ENCODE measurements around the gene GREB1. TPM values are rescaled to one million over a fixed set of nuclear protein-coding genes. Genes with fewer than 3 reads are reported as not detected.
A peak's percentile ranks its signal among the peaks of the same experiment; 100 is the strongest.

The GREB1 gene
- polyA plus RNA-seq, 1 of the 3 experiments (the other 2 are of a cell fraction) = 2.9 TPM

DNA sequence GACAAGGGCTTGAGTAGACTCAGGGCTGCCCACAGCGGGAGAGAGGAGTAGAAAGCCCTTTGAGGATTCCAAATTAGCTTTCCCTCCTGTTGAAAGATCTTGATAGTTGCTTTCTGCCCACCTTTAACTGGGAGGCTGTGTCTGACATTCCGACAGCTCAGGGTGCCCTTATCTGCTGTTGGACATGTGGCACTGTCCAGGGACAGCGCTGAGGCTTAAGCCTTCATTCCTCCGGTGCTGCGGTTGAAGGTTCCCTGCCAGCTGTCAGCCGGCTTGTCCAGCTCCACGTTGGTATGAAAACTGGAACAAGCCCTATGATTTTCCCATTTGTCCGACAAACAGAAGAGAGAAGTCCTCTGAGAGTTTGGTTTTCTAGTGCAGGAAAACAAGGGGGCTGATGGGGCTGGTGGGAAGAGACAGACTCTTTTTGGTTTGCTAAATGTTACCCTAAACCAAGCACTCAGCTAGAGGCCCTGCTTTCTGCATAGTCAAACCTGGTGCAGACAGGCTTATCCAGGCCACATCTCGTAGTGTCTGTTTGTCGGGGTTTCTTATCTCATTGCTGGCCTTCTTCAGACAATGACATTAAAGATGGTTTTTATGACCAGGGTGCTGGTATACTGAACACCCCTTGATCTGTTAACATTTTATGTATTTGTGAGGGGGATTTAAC lies 24.5 kb downstream of the GREB1 start:
- no peaks in the 10 kb centered on the region for H3K36me3 ChIP-seq (replicated peaks in 1 of 2; ENCODE audit: control insufficient read depth in 1 of 2, insufficient read depth in 2 of 2, low read length in 1 of 2)
- H3K27ac ChIP-seq (ENCODE audit: low read depth in 2 of 2, low read length in 1 of 2) = peak overlapping the region in 1 of 2 experiments; percentile 58; a peak in 2 of 4 replicates
- ChIA-PET CTCF (interaction anchor here (0.7 to 18.2 kb wide), 7 partner anchors 24 to 434 kb away, joined by 3 to 294 read pairs (median 3); no protein-coding TSS in a partner anchor), POLR2A (interaction anchor here (0.8 to 1.2 kb wide), 2 partner anchors 75 kb away, joined by 3 to 4 read pairs; no protein-coding TSS in a partner anchor)
- no peak overlapping the region for H3K9ac ChIP-seq
- peak; percentile 76 for DNase-seq
- no peak overlapping the region for H2AFZ ChIP-seq (ENCODE audit: low read depth)
- H3K4me1 ChIP-seq (ENCODE audit: control insufficient read depth in 1 of 2, insufficient read depth in 2 of 2, low read depth in 1 of 2, low read length in 1 of 2) = peaks cover 0 to 41% of the 10 kb centered on the region in 2 experiments; a peak in 2 of 4 replicates
- no peaks in the 10 kb centered on the region for H3K9me2 ChIP-seq
- TF ChIP-seq RCOR1 (IDR thresholded peaks at IDR 0.05; ENCODE audit: low read length) (peak; percentile 54; the same call in 1 of the 2 replicates), JUND (IDR thresholded peaks at IDR 0.05) (no peak), MEF2A (IDR thresholded peaks at IDR 0.05; ENCODE audit: borderline replicate concordance, low read depth) (no peak), SMC3 (IDR thresholded peaks at IDR 0.05; ENCODE audit: low read depth, low read length) (no peak), RXRA (IDR thresholded peaks at IDR 0.05; ENCODE audit: borderline replicate concordance, low read depth) (no peak), MXI1 (IDR thresholded peaks at IDR 0.05; ENCODE audit: low read depth, low read length) (peak; percentile 97), GATA2 (CRISPR knock-in tag; IDR thresholded peaks at IDR 0.05) (peak; percentile 62)
- TF ChIP-seq, protein P1, sequence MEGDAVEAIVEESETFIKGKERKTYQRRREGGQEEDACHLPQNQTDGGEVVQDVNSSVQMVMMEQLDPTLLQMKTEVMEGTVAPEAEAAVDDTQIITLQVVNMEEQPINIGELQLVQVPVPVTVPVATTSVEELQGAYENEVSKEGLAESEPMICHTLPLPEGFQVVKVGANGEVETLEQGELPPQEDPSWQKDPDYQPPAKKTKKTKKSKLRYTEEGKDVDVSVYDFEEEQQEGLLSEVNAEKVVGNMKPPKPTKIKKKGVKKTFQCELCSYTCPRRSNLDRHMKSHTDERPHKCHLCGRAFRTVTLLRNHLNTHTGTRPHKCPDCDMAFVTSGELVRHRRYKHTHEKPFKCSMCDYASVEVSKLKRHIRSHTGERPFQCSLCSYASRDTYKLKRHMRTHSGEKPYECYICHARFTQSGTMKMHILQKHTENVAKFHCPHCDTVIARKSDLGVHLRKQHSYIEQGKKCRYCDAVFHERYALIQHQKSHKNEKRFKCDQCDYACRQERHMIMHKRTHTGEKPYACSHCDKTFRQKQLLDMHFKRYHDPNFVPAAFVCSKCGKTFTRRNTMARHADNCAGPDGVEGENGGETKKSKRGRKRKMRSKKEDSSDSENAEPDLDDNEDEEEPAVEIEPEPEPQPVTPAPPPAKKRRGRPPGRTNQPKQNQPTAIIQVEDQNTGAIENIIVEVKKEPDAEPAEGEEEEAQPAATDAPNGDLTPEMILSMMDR (IDR thresholded peaks at IDR 0.05) = no peak
- no peaks in the 10 kb centered on the region for H3K9me3 ChIP-seq
- H3K27me3 ChIP-seq (ENCODE audit: insufficient read depth) = 0 out of 2 replicates have a peak, but pooled peaks cover 4% of the 10 kb centered on the region
- no peak overlapping the region for H3K4me2 ChIP-seq
- no peaks in the 10 kb centered on the region for H3F3A ChIP-seq (replicated peaks; ENCODE audit: insufficient read depth)
- no peak overlapping the region for H3K4me3 ChIP-seq (ENCODE audit: low read depth in 2 of 2, low read length in 1 of 2)
- H4K20me1 ChIP-seq (ENCODE audit: insufficient read depth) = no peaks in the 10 kb centered on the region
- 73% methylated on average over 10 of the region's 10 CpGs for WGBS (ENCODE audit: low lambda C conversion rate)
- H3K79me2 ChIP-seq (ENCODE audit: insufficient read depth) = no peaks in the 10 kb centered on the region

DNA sequence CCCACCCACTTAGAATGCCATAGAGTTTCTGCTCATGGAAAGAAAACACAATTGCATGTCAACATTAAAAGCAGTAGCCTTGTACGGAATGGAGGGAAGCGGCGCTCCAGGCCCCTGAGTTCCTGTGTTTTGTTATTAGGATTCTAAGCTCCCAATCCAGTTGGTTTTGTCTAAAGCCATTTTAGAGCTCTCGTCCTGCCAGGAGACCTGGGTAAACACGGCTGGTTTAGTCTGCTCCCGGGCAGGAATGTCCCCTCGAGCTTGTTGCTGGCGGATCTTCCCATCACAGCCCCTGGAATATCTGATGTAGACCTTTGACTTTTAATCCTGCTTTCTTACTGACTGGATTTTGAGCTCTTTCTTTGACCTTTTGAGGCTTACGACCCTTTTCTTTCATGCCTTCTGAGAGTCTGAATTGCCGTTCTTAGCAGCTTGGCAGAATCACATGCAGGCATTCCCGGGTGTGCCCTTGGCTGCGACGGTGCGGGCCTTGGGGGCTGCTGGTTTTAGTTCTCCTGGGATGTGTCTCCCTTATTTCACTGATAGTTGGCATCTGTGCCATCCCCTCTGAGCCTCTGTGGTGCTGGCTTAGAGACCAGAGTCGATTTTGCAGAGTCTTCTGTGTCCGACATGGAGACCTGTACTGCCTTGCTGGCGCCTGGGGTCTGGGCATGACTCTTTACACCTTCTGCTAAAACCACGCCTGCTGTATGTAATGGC lies 25.4 kb downstream of the GREB1 start:
- Histone ChIP-seq H3K9me3 (no peaks in the 10 kb centered on the region), H3F3A (replicated peaks; ENCODE audit: insufficient read depth) (no peaks in the 10 kb centered on the region), H3K79me2 (ENCODE audit: insufficient read depth) (no peaks in the 10 kb centered on the region), H3K27ac (ENCODE audit: low read depth in 2 of 2, low read length in 1 of 2) (peak overlapping the region in 1 of 2 experiments; percentile 58; a peak in 1 of 4 replicates), H3K4me2 (no peak overlapping the region), H3K9me2 (no peaks in the 10 kb centered on the region), H3K4me1 (ENCODE audit: control insufficient read depth in 1 of 2, insufficient read depth in 2 of 2, low read depth in 1 of 2, low read length in 1 of 2) (peaks cover 0 to 35% of the 10 kb centered on the region in 2 experiments; a peak in 2 of 4 replicates), H3K4me3 (ENCODE audit: low read depth in 2 of 2, low read length in 1 of 2) (no peak overlapping the region), H4K20me1 (ENCODE audit: insufficient read depth) (no peaks in the 10 kb centered on the region), H2AFZ (ENCODE audit: low read depth) (no peak overlapping the region), H3K9ac (no peak overlapping the region), H3K27me3 (ENCODE audit: insufficient read depth) (0 out of 2 replicates have a peak, but pooled peaks cover 4% of the 10 kb centered on the region), H3K36me3 (replicated peaks in 1 of 2; ENCODE audit: control insufficient read depth in 1 of 2, insufficient read depth in 2 of 2, low read length in 1 of 2) (no peaks in the 10 kb centered on the region)
- DNase-seq = no peak
- WGBS (ENCODE audit: low lambda C conversion rate) = 86% methylated on average over 18 of the region's 18 CpGs
- POLR2A ChIA-PET = interaction anchor here (1.2 kb wide), 1 partner anchor 76 kb away, joined by 4 read pairs; no protein-coding TSS in a partner anchor
- CTCF ChIA-PET = interaction anchor here (1.0 to 18.2 kb wide), 4 partner anchors 12 to 227 kb away, joined by 3 to 294 read pairs (median 4); no protein-coding TSS in a partner anchor
- TF ChIP-seq RAD21 (IDR thresholded peaks at IDR 0.05; ENCODE audit: low read length) = no peak
- TF ChIP-seq YY1 (IDR thresholded peaks at IDR 0.05; ENCODE audit: low read depth) = no peak
- TF ChIP-seq EP300 (IDR thresholded peaks at IDR 0.05; ENCODE audit: borderline replicate concordance in 1 of 2, low read depth in 1 of 2, low read length in 1 of 2) = no peak
- no peak for TF ChIP-seq TEAD4 (IDR thresholded peaks at IDR 0.05; ENCODE audit: borderline replicate concordance, insufficient read depth)
- no peak for TF ChIP-seq NFIC (IDR thresholded peaks at IDR 0.05; ENCODE audit: borderline replicate concordance)
- no peak for TF ChIP-seq TCF12 (IDR thresholded peaks at IDR 0.05)
- TF ChIP-seq TAF1 (IDR thresholded peaks at IDR 0.05; ENCODE audit: borderline replicate concordance, low read depth, low read length) = no peak
- TF ChIP-seq ELF1 (IDR thresholded peaks at IDR 0.05) = no peak
- TF ChIP-seq FOXM1 (IDR thresholded peaks at IDR 0.05; ENCODE audit: low read depth) = no peak
- TF ChIP-seq, protein P2, sequence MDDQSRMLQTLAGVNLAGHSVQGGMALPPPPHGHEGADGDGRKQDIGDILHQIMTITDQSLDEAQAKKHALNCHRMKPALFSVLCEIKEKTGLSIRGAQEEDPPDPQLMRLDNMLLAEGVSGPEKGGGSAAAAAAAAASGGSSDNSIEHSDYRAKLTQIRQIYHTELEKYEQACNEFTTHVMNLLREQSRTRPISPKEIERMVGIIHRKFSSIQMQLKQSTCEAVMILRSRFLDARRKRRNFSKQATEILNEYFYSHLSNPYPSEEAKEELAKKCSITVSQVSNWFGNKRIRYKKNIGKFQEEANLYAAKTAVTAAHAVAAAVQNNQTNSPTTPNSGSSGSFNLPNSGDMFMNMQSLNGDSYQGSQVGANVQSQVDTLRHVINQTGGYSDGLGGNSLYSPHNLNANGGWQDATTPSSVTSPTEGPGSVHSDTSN (IDR thresholded peaks at IDR 0.05) = no peak
- no peak for TF ChIP-seq MXI1 (IDR thresholded peaks at IDR 0.05; ENCODE audit: low read depth, low read length)
- no peak for TF ChIP-seq NRF1 (IDR thresholded peaks at IDR 0.05; ENCODE audit: low read depth, low read length)
- TF ChIP-seq SMC3 (IDR thresholded peaks at IDR 0.05; ENCODE audit: low read depth, low read length) = no peak
- no peak for TF ChIP-seq RFX5 (IDR thresholded peaks at IDR 0.05; ENCODE audit: low read length)
- TF ChIP-seq, protein P3, sequence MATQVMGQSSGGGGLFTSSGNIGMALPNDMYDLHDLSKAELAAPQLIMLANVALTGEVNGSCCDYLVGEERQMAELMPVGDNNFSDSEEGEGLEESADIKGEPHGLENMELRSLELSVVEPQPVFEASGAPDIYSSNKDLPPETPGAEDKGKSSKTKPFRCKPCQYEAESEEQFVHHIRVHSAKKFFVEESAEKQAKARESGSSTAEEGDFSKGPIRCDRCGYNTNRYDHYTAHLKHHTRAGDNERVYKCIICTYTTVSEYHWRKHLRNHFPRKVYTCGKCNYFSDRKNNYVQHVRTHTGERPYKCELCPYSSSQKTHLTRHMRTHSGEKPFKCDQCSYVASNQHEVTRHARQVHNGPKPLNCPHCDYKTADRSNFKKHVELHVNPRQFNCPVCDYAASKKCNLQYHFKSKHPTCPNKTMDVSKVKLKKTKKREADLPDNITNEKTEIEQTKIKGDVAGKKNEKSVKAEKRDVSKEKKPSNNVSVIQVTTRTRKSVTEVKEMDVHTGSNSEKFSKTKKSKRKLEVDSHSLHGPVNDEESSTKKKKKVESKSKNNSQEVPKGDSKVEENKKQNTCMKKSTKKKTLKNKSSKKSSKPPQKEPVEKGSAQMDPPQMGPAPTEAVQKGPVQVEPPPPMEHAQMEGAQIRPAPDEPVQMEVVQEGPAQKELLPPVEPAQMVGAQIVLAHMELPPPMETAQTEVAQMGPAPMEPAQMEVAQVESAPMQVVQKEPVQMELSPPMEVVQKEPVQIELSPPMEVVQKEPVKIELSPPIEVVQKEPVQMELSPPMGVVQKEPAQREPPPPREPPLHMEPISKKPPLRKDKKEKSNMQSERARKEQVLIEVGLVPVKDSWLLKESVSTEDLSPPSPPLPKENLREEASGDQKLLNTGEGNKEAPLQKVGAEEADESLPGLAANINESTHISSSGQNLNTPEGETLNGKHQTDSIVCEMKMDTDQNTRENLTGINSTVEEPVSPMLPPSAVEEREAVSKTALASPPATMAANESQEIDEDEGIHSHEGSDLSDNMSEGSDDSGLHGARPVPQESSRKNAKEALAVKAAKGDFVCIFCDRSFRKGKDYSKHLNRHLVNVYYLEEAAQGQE (IDR thresholded peaks at IDR 0.05; ENCODE audit: low read depth, low read length) = no peak
